Stimulated activated CD4-positive, alpha-beta T cell treated with anti-CD3 and anti-CD28 coated beads, Interleukin-15, amount 100 ng/mL, for 1 hour (primary cell): ENCODE data around the gene SLAMF9.
A peak's percentile ranks its signal among the peaks of the same experiment; 100 is the strongest.

ENCODE experiments used
- DNase-seq, 2 donors: peaks; one replicate each; pipeline ENCODE4 v3.0.0-alpha.2; 2020; ENCODE audit warnings: low read depth in 1 of 2, low spot score in 1 of 2

The SLAMF9 gene

GRCh38 chr1:159946242-159947187 lies 7.5 kb downstream of the SLAMF9 start:
- no peak for DNase-seq

DNA sequence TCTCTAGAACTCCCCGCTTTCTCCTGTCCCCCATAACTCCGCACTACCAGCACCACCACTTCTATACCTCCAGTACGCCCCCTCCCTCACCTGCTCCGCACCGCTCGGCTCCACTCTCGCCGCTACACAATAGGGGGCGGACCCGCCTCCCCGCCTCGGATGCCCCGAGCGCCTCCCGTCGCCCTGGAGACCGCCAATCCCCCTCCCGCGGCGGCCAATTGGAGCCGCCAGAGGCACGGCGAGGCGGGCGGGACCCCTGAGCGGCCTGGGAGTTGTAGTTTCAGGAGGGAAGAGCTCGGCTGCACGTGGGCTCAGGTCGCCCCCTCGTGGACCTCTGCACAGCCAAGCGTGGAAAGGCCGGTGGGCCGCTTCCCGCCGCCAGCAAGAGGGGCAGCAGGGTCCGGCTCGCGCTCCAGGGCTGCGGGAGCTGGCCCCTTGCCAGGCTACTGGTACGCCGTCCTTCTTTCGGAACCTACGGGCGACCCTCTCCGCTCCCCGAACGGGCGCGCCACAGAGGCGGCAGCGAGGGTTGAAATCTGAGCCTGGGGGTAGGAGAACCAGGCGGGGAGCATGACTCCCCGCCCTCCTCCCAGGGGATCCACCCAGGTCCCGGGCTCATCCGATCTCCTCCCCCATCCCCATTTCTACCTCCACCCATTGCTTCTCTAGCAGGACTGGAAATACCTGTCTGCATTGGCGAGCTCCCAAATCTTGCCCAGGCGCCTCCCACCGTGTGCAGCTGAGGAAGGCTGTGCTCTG lies 8.4 kb downstream of the SLAMF9 start, which contains the start of gene IGSF9:
TSS of gene IGSF9 (minus strand) at position 131 of the 759 bp plus-strand sequence. CDS start 2,159 bp downstream, outside the sequence.
- peak; percentile 42 to 68 for DNase-seq

DNA sequence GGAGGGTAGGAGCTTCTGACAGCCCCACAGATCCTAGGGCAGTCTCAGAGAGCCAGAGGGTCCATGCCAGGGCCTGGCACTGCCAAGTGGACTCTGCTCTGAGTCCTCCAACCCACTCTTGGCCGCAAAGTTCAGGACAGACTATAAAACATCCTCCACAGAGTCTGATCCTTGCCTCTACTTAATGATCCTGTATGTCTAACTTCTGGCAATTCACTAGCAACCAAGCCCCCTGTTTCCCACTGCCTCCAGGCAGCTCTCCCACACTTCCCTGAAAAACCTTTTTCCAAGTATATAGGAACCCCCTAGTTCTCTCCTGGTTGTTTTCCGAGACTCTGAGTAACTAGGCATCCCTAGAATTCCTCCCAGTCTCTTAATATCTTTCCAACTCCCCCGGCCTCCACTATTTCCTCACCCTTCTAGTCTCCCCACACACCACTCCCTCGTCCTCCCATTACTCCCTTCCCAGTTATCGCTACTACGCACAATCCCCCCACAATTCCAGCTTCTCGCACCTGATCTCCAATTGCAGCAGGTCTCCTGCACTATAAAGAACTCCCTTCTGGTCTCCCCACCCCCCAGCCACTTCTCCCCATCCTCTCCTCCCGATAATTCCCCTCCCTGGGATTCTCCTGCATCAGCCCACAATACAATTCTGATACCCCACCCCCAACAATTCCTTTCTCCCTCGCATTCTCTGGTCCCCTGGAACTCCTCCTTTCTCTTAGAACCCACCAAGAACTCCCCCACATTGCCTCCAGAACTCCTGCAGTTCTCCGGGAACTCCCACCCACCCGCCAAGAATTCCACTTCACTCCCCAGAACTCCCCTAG lies 9.2 kb downstream of the SLAMF9 start:
- DNase-seq: no peak

GRCh38 chr1:159943908-159944622 lies 10.0 kb downstream of the SLAMF9 start:
- no peak for DNase-seq

DNA sequence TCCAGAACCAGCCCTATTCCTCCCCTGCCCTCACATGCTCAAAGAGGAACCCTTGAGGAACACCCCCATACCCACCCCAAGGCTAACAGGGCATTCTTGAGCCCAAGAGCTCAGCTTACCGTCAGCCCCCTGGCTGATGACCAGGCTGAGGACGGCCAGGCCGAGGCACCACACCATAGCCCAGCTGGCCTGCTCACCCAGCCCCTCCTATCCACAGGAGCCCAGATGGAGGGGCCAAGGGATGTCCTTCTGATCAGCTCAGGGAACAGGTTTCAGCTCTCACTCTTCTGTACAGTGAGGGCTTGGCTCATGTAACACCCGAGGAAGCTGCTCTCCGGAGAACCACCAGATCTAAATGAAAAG lies 10.8 kb downstream of the SLAMF9 start:
- DNase-seq: no peak

GRCh38 chr1:159942632-159943277 lies 11.3 kb downstream of the SLAMF9 start:
- no peak for DNase-seq

DNA sequence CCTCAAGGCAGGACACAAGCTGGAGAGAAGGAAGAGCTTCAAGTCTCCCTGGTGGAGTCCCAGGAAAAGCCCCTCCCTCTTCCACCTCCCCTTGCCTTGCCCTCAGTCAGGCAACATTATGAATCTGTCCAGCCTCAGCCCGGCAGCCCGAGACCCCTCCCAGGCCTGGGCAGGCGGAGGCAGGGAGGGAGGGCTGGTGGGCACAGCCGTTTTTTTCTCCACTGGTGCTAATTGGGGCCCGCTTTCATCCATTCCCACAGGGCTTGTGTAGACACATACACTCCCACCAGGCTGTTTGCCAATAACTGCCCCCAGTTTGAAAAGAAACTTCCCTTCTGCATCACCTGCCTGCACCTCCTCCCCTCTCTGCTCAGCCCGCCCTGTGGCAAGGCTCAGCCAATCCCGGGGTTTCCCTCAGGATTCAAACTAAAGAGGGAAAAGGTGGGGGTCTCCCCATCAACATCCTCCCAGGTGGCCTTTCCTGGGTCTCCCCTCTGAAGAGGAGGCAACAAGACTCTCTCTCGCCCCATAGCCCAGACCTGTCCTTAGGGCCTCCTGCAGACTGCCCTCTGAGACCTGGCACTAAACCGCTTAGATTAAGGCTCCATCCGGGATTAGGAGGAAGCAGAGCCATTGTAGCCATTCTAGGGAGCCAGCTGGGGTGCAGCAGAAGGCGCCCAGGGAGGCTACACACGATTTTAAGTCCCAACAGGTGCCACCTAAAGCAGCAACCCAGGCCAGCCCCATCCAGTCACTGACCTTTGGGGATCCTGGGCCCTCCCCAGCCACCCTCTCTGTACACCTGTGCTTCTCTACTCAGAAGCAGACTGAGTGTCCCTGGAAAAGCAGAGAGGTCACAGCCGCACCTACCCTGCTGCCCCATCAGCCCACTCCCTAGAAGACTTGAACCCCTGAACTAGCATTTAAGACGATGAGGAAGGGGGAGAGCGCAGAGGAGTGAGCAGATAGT lies 12.2 kb downstream of the SLAMF9 start:
- no peak for DNase-seq

DNA sequence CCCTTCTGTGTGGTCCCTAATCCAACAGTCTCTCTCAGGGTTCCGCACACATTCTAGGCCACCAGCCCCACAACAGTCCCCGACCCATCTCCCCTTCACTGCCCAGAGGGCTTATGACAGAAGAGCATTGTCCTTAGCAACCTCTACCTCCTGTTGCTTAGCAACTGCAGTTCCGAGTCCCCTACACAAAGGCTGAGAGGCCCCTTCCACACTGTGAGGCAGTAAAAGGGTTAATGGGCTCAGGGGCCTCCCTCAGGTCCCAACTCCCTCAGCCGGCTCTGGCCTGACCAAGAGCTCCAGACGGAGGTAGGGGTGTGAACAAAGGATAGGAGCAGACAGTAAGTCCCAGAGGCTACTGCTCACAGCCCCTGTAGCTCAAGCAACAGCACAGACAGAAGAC lies 12.9 kb downstream of the SLAMF9 start:
- DNase-seq: no peak

GRCh38 chr1:159940006-159940620 lies 13.9 kb downstream of the SLAMF9 start:
- DNase-seq: no peak

DNA sequence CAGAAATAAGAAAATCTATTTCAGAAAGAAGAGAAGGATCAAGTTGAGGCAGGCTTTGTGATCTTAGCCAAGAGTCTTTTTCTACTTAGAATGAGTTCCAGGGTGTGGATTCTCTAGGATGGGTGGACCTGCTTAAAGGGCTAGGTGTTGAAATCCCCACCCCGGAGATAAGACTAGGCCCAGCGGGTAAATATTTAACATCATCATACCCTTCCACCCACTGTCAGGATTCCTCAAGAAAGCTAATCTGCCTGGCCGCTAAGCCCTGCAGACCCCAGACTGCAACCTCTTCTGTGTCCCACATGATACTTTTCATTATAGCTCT lies 14.4 kb downstream of the SLAMF9 start:
- no peak for DNase-seq

DNA sequence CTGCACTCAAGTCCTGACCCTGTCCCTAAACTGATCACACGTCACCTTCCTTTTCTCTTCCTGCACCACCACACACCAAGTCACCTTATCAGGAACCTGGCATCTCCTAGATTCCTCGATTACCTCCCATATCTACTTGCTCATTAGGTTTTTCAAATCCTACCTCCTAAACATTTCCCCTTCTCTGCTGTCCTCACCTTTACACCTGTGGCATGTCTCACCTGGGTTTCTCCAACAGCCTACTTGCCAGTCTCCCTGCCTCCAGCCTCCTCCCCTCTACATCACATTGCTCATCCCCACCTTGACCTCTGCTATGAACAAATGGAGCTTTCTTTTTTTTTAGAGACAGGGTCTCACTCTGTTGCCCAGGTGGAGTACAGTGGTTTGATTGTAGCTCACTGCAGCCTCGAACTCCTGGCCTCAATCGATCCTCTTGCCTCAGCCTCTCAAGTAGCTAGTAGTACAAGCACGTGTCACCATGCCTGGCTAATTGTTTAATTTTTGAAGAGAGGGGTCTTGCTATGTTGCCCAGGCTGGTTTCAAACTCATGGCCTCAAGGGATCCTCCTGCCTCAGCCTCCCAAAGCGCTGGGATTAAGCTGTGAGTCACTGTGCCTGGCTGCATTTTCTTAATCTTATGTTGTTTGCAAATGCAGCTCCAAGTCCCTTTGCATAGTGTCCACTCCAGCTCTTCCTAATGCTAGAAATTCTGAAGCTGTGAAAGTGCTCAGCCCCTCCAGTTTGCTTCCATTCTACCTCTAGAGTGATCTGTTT lies 14.9 kb downstream of the SLAMF9 start:
- no peak for DNase-seq

GRCh38 chr1:159938211-159938852 lies 15.7 kb downstream of the SLAMF9 start:
- DNase-seq: no peak

DNA sequence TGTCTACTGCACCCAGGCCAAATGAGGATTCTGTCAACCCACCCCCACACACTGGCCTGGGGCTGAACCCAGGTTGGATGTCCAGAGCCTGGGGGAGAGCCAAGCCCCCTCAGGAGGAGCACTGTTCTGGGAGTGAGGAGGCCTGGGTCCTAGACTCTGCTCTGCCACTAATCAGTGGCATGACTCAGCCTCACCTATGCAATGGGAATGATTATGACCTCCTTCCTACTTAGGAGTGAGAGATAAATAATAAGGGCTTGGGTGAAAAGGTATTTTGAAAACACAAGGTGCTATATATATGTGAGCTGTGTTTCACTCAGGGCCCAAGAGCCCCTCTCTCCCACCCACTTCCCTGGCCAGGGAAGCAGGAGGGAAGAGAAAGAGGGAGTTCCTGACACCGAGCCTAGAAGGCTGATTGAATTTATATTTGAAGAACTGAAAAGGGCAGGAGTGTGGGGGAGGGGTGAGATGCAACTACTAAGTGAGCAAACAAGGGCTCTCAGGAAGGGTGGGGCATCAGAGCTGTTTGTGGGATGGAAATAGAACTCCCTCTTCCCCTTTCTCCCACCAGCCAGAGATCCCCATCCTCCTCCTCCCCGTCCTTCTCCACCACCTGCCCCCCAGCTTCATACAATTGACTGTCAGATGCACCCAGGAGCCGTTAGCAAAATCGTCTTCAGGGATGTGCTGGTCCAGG lies 16.8 kb downstream of the SLAMF9 start:
- DNase-seq: no peak

DNA sequence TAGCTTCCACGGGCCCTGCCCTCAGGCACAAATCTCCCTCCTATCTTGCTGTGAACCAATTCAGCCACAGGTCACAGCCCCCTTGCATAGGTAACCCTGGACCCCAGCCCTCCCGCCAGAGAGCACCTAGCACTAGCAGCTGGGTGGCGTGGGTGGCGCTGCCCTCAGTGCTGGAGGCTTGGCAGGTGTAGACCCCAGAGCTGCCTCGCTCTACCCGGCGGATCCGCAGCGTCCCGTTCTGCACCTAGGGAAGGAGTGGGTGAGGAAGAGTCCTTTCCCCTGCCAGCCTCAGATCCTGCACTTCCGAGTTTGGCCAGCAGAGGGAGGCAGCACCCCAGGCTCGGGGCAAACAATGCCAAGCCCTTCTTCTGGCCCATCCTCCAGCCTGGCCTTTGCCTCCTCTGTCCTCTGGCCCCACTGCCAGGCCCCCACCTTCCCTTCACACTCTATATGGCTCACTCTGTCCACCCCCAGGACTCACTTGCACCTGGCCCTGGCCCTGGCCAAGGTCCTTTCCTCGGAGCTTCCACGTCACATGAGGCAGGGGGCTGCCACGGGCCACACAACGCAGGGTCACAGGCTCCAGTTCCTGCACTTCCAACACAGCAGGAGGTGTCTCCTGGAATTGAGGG lies 17.6 kb downstream of the SLAMF9 start:
- peak; percentile 64 to 78 for DNase-seq

DNA sequence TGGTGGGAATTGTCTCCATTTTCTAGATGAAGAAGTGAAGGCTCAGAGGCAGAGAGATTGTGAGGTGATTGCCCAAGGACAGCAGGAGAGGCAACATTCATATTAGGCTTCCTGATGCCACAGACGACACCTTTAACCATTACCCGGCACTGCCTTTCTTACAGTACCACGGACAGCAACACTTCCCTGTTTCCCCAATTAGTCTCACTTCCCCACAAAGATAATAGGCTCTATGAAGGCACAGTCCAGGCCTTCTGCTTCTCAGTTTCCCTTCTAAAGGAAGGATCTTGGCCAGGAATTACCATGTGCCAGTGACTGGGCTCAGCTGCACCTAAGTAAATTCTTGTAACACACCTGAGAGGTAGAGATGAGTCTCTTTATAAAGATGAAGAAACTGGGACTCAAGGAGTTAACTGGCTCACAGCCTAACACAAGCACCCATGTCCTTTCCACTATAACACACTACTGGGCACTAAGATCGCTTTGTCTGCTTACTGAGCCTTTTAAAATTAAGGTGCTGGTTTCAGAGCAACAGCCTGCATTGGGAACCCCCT lies 18.2 kb downstream of the SLAMF9 start:
- no peak for DNase-seq

DNA sequence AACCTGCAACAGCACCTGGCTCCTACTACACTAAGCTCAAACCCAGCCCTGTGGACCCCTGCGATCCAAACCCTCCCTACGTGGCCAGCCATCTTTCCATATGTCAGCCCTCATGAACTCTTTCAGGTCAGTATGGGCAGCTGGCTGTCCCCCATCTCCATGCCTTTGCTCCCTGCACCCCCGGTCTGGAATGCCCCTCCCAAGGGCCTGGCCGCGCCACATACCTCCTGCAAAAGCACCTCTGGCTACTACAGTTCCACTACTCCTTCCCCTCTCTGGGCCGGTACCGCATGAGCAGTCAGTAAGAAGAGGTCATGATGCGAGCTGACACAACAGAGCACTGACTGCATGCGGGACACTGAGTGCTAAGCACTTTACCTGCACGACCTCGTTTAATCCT lies 18.7 kb downstream of the SLAMF9 start:
- DNase-seq: no peak
